Measurements from ENCODE around the gene TICRR.

TICRR gene

GRCh38 chr15:89652666-89653065 lies 77.4 kb downstream of the TICRR start:
- H3K4me1 ChIP-seq = no peaks in the 10 kb centered on the region
- no peak overlapping the region for H3K4me3 ChIP-seq (ENCODE audit: low read depth, low read length)
- H3K36me3 ChIP-seq (ENCODE audit: control insufficient read depth, insufficient read depth, low read length) = no peaks in the 10 kb centered on the region
- H3K79me2 ChIP-seq = no peaks in the 10 kb centered on the region
- no peak overlapping the region for H3K27ac ChIP-seq
- no peak overlapping the region for H2AFZ ChIP-seq
- H3K9me3 ChIP-seq (ENCODE audit: control insufficient read depth, low read length) = no peaks in the 10 kb centered on the region
- H3K9ac ChIP-seq = no peak overlapping the region
- H3K27me3 ChIP-seq (ENCODE audit: control insufficient read depth, insufficient read depth, low read length) = no peaks in the 10 kb centered on the region
- TF ChIP-seq, protein P1, sequence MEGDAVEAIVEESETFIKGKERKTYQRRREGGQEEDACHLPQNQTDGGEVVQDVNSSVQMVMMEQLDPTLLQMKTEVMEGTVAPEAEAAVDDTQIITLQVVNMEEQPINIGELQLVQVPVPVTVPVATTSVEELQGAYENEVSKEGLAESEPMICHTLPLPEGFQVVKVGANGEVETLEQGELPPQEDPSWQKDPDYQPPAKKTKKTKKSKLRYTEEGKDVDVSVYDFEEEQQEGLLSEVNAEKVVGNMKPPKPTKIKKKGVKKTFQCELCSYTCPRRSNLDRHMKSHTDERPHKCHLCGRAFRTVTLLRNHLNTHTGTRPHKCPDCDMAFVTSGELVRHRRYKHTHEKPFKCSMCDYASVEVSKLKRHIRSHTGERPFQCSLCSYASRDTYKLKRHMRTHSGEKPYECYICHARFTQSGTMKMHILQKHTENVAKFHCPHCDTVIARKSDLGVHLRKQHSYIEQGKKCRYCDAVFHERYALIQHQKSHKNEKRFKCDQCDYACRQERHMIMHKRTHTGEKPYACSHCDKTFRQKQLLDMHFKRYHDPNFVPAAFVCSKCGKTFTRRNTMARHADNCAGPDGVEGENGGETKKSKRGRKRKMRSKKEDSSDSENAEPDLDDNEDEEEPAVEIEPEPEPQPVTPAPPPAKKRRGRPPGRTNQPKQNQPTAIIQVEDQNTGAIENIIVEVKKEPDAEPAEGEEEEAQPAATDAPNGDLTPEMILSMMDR (IDR thresholded peaks at IDR 0.05) = no peak
- H3K4me2 ChIP-seq (ENCODE audit: low read length) = no peak overlapping the region

GRCh38 chr15:89653578-89653977 lies 78.3 kb downstream of the TICRR start:
- no peaks in the 10 kb centered on the region for H3K36me3 ChIP-seq (ENCODE audit: control insufficient read depth, insufficient read depth, low read length)
- H2AFZ ChIP-seq = no peak overlapping the region
- H3K27ac ChIP-seq = no peak overlapping the region
- no peak overlapping the region for H3K4me3 ChIP-seq (ENCODE audit: low read depth, low read length)
- H3K27me3 ChIP-seq (ENCODE audit: control insufficient read depth, insufficient read depth, low read length) = no peaks in the 10 kb centered on the region
- H3K4me1 ChIP-seq = no peaks in the 10 kb centered on the region
- no peaks in the 10 kb centered on the region for H3K79me2 ChIP-seq
- TF ChIP-seq, protein P1 (IDR thresholded peaks at IDR 0.05) = no peak
- no peak overlapping the region for H3K4me2 ChIP-seq (ENCODE audit: low read length)
- H3K9ac ChIP-seq = no peak overlapping the region
- H3K9me3 ChIP-seq (ENCODE audit: control insufficient read depth, low read length) = no peaks in the 10 kb centered on the region

- Histone ChIP-seq H2AFZ (peak overlapping the region; percentile 84), H3K79me2 (no peaks in the 10 kb centered on the region), H3K36me3 (ENCODE audit: control insufficient read depth, insufficient read depth, low read length) (no peaks in the 10 kb centered on the region), H3K4me2 (ENCODE audit: low read length) (peak overlapping the region; percentile 83), H3K4me3 (ENCODE audit: low read depth, low read length) (peak overlapping the region; percentile 64), H3K27ac (no peak overlapping the region), H3K27me3 (ENCODE audit: control insufficient read depth, insufficient read depth, low read length) (no peaks in the 10 kb centered on the region), H3K9ac (peak overlapping the region; percentile 11), H3K4me1 (no peaks in the 10 kb centered on the region), H3K9me3 (ENCODE audit: control insufficient read depth, low read length) (no peaks in the 10 kb centered on the region)
- TF ChIP-seq, protein P1 (IDR thresholded peaks at IDR 0.05) = no peak
Measured at GRCh38 chr15:89654301-89654761, 79.1 kb downstream of the TICRR start.

GRCh38 chr15:89654847-89655805 lies 79.9 kb downstream of the TICRR start, which contains the start of gene KIF7:
KIF7 (minus strand) TSS chr15:89655467; CDS start chr15:89652930, 2,537 bp downstream.
- Histone ChIP-seq H3K4me3 (ENCODE audit: low read depth, low read length) (peak within 1 kb of the TSS; percentile 64), H3K79me2 (no peaks in the 10 kb centered on the region), H3K36me3 (ENCODE audit: control insufficient read depth, insufficient read depth, low read length) (no peaks in the 10 kb centered on the region), H3K27ac (peak within 1 kb of the TSS; percentile 7), H3K4me1 (no peaks in the 10 kb centered on the region), H2AFZ (peak within 1 kb of the TSS; percentile 84), H3K9ac (peak within 1 kb of the TSS; percentile 11), H3K27me3 (ENCODE audit: control insufficient read depth, insufficient read depth, low read length) (no peaks in the 10 kb centered on the region), H3K4me2 (ENCODE audit: low read length) (peak within 1 kb of the TSS; percentile 83), H3K9me3 (ENCODE audit: control insufficient read depth, low read length) (no peaks in the 10 kb centered on the region)
- TF ChIP-seq, protein P1 (IDR thresholded peaks at IDR 0.05) = no peak

Data from parathyroid adenoma (tissue), 2 donors.